ENCODE results near the gene RSAD1.

Gene RSAD1

DNA sequence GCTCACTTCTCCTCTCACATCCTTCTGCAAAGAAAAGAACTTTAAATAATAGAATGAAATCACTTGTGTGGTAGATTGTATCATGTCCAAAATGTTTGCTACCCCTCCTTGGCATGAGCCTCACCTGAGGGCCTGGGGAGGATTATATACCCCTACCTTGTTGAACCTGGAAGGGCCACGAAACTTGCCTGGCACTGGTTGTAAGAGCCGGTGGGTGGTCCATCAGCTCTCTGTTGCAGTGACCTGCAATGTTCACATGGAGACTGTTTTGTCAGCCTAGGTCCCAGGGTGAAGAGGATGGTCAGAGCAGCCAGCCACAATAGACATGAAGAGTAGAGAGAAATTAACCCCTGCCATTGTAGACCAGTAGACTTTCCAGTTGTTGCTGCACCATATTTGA lies 10.2 kb downstream of the RSAD1 start:
- no peak for DNase-seq (ENCODE audit: insufficient read length, low spot score)
- no peak for FAIRE-seq

DNA sequence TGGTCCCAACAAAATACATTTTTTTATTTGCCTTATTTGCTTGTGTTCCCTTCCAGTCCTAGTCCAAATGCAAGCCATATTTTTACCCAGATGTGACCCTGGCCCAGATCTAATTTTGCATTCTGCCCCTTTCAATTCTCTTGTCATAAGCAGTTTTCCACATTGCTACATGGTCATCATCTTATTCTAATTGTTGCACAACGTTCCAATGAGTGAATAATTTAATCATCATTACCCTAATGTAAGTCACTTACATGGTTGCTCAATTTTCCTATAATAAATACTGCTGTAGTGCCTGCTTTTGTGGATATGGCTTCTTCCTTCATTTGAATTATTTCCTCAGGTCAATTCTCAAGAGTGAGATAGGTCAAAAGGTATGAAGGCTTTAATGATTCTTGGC lies 12.8 kb downstream of the RSAD1 start:
- DNase-seq (ENCODE audit: insufficient read length, low spot score) (no peak), FAIRE-seq (no peak)

DNA sequence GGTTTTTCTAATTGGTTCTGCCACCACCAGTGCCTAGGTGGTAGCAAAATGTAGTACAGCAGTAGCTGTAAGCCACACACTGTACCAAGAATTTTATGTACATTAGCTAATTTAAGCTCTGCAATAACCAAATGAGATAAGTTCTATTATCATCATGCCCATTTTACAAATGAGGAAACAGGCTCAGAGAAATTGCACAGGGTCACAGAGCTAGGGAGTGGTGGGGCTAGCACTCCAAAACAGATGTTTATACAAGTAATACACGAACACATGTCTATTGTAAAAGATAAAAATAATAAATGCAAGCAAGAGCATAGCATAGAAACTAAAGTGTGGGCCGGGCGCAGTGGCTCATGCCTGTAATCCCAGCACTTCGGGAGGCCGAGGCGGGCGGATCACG lies 13.6 kb downstream of the RSAD1 start:
- DNase-seq (ENCODE audit: insufficient read length, low spot score) (no peak), FAIRE-seq (no peak)

- no peak for DNase-seq (ENCODE audit: insufficient read length, low spot score)
- no peak for FAIRE-seq
Measured at GRCh38 chr17:50493744-50494143, 15.1 kb downstream of the RSAD1 start.

DNA sequence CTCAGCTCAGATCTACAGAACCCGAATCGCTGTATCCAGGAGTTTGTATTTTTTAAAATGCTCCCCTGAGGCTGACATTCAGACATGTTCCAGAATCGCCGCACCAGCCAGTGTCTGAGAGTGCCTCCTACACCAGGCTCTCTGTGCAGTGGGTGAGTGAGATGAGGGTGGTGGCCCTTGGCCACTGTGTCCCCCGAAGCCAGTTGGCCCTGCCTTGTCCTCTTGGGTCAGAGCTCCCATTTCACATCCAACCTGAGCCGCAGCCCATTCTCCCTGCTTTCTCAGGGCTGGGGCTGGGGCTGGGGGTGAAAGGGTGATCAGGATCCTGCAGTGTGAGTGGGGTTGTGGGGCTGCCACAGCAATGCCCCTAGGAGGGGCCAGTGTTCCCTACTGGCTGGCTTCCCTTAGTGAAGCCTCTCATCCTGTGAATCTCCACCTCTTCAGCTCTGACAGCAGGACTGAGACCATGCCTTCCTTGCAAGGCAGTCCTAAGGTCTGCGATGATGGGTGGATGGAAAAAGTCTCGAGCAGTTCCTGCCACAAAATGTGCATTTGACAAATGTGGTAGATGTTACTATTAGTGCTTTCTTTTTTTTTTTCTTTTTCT lies 16.7 kb downstream of the RSAD1 start:
- FAIRE-seq, result no peak

GRCh38 chr17:50495918-50496317 lies 17.3 kb downstream of the RSAD1 start:
- no peak for DNase-seq (ENCODE audit: insufficient read length, low spot score)
- no peak for FAIRE-seq

More for the DNA sequence above, 16.7 kb downstream of the RSAD1 start:
- no peak for DNase-seq (ENCODE audit: insufficient read length, low spot score)

- DNase-seq (ENCODE audit: insufficient read length, low spot score), result no peak
- FAIRE-seq, result no peak
Measured at GRCh38 chr17:50498021-50498874, 19.6 kb downstream of the RSAD1 start.

DNA sequence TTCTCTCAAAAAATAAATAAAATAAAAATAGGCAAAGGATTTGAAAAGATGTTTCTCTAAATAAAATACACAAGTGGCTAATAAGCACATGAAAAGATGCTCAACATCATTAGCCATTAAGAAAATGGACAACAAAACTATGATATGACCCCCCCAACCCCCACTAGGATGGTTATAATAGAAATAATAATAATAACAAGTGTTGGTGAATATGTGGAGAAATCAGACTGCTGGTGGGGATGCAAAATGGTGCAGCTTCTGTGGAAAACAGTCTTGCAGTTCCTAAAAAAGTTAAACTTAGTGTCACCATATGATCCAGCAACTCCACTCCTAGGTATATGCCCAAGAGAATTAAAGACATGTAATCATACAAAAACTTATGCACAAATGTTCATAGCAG lies 20.6 kb downstream of the RSAD1 start:
- DNase-seq (ENCODE audit: insufficient read length, low spot score) (no peak), FAIRE-seq (no peak)

GRCh38 chr17:50499721-50500120 lies 21.1 kb downstream of the RSAD1 start:
- DNase-seq (ENCODE audit: insufficient read length, low spot score) (no peak), FAIRE-seq (no peak)

- DNase-seq (ENCODE audit: insufficient read length, low spot score) (no peak), FAIRE-seq (no peak)
Measured at GRCh38 chr17:50501054-50501453, 22.4 kb downstream of the RSAD1 start.

- FAIRE-seq (no peak), DNase-seq (ENCODE audit: insufficient read length, low spot score) (no peak)
Measured at GRCh38 chr17:50502301-50502990, 23.8 kb downstream of the RSAD1 start.

- no peak for FAIRE-seq
- no peak for DNase-seq (ENCODE audit: insufficient read length, low spot score)
Measured at GRCh38 chr17:50505591-50506130, 27.0 kb downstream of the RSAD1 start.

DNA sequence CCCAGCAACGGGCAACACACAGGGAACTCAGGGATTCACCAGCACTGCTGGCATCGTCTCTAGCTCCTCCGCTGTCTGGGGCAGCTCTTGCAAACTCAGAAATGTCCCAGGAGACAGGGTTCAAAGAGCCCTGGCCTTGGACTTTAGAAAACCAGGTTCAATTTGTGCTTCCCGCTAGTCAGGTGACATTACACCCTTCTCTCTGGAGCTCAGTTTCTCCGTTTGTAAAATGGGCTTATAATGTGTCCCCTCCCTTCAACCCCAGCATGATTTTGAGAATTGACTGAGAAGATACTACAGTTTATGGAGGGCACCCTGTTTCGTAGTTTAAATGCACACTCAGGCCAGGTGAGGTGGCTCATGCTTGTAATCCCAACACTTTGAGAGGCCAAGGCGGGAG lies 27.6 kb downstream of the RSAD1 start:
- DNase-seq (ENCODE audit: insufficient read length, low spot score) (no peak), FAIRE-seq (no peak)

DNA sequence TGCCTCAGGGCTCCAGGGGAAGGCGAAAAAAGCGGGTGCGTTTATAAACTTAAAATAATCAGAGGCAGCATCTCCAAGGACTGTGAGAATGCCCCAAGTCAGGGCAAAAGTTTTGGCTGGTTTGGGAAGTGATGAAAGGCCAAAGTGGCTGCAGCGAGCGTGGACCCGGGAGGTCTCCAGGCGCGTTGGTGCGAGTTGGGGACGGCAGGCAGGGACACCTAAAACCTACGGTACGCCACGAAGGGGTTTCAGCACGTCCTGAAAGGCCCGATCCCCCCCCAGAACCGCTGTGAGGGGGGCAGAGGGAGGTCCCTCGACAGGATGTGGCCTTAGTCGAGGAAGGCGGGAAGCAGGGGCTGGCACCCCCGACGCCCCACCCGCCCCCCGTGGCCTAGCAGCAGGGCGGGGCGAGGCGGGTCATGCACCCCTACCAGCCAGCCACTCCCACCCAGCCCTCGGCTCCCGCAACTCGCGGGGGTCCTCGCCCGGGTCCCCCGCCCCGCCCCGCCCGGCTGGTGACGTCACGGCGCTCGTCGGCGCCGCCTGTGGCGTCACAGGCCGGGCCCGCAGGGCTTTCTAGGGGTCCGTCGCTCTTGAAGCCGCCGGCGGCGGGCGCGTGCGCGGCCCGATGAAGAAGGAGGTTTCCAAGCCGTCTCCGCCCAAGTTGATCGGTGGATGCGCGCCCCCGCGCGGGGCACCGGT lies 29.4 kb downstream of the RSAD1 start, which contains the start of gene MYCBPAP:
TSS of gene MYCBPAP (plus strand) at position 569 of the 702 bp plus-strand sequence. CDS start 236 bp downstream, outside the sequence.
- peak; percentile 67 for DNase-seq (ENCODE audit: insufficient read length, low spot score)
- FAIRE-seq, result no peak

- no peak for FAIRE-seq
- DNase-seq (ENCODE audit: insufficient read length, low spot score), result no peak
Measured at GRCh38 chr17:50508573-50509460, 30.2 kb downstream of the RSAD1 start.

GRCh38 chr17:50511058-50511457 lies 32.4 kb downstream of the RSAD1 start:
- FAIRE-seq (peak; percentile 97), DNase-seq (ENCODE audit: insufficient read length, low spot score) (peak; percentile 84)

DNA sequence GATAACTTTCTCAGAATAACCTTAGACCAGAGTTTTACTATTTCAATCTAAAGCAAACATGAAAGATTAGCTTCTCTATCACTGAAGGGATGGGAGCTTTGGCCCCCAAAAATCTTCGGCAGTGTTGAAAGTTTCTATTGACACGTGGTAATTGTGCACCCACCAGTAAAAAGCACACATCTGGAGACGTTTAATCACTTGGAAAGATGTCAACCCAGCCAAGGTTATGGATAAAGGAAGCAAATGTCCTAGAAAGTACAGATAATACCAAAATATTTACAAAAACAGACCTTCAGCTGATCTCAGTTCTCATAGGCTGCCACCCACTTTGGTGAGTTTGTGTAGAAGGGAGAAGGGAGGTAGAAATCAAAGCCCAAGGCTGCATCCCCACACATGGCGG lies 34.8 kb downstream of the RSAD1 start:
- no peak for FAIRE-seq

DNA sequence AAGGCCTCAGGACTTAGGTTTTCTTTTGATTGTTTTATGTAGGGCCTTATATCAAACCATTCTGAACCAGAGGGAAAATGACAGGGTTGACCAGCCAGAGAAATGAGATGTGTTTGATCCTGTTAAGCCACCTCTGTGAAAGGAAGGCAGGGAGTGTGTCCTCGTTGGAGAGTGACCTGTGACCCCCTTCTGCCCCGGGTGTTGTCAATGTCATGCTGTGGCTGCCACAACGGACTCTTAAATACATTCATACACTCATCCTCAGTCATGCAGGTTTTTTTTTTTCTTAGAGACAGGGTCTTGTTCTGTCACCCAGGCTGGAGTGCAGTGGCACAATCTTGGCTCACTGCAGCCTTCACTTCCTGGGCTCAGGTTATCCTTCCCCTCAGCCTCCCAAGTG lies 35.7 kb downstream of the RSAD1 start:
- FAIRE-seq, result no peak
- no peak for DNase-seq (ENCODE audit: insufficient read length, low spot score)

More for the DNA sequence above, 34.8 kb downstream of the RSAD1 start:
- DNase-seq (ENCODE audit: insufficient read length, low spot score), result no peak

DNA sequence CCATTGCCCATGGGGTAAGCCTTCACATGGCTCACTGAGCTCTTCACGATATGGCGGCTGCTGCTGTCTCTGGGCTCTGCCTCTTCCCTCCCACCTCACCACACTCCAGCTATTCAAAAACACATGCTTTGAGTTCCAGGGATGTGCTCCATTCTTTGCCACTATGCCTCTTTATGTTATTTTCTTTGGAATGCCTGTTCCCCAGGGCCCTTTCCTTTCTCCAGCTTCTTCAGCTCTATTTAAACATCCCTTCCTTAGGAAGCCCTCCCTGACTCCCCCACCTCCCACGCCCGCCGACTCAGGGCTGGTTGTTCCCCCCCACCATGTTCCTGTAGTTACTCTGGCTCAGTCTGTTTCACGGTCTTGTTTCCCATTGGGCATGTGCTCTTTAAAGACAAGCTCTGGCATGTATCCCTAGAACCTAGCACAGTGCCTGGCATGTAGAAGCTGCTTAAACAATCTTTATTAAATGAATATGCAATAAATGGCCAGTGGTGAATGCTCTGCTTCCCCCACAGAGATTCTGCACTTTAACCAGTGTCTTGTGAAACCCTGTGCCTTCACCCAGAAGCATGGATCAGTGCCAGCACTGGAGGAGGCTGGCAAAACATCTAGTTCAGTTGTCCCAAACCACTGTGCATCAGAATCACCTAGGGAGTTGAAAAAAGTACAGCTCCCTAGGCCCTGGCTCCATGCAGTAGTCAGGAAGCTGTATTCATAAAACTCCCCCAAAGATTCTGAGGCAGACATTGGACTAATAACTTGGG lies 36.5 kb downstream of the RSAD1 start:
- FAIRE-seq, result no peak
- DNase-seq (ENCODE audit: insufficient read length, low spot score), result no peak

All from GM19239 (cell line).